CD4-positive, alpha-beta T cell treated with Interleukin-21 for 1 hour (primary cell): ENCODE results near the gene FABP2.
"Not testable (repeated sequence)": the region's sequence is repeated elsewhere in the genome, so short reads cannot be mapped to it uniquely, and the experiment has no call there.

Experiments
- DNase-seq: peaks from one replicate; pipeline ENCODE4 v3.0.0-alpha.2; 2020

Gene FABP2

DNA sequence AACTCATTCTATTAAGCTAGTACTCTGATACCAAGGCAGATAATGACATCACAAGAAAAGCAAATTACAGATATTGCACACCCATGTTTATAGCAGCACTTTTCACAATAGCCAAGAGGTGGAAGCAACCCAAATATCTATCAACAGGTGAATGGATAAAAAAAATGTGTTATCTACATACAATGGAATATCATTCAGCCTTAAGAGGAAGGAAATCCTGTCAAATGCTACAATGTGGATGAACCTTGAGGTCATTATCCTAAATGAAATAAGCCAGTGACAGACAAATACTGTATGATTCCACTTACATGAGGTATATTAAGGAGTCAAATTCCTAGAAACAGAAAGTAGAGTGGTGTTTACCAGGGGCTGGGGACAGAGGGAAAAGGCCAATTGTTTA lies 14.3 kb downstream of the FABP2 start:
- no peak for DNase-seq

DNA sequence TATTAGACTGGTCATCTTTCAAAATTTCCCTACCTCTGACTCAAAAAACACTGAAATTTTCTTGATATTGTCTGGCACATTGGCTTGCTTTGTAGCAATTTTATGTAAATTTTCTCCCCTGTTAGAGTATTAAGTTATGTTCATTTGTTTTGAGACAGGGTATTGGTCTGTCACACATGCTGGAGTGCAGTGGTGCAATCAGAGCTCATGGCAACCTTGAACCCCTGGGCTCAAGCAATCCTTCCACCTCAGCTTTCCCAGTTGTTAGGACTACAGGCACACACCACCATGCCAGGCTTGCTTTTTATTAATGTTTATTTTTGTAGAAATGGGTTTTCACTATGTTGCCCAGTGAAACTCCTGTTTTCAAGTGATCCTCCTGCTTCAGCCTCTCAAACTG lies 17.5 kb downstream of the FABP2 start:
- no peak for DNase-seq

DNA sequence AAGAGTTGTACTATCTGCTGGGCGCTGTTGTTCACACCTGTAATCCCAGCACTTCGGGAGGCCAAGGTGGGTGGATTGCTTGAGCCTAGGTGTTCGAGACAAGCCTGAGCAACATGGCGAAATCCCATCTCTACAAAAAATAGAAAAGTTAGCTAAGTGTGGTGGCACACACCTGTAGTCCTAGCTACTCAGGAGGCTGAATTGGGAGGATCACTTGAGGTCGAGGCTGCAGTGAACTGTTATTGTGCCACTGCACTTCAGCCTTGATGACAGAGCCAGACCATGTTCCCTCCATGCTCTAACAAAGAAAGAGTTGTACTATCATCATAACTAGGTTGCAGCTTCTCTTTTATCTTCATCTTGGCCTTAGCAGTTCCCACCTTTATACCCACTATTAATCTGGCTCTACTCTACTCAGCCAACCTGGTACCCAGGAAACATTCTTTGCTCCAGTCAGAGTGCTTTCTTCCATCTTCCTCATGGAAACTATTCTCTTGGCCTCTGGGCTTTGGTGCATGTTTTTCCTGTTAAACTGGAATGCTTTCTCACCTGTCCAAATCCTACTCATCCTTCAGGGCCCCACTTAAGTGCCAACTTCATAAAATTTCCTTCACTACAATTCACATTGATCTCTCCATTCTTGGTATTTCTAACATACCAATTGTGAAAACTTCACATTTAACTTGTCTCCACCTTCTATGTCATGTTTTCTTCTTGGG lies 18.2 kb downstream of the FABP2 start:
- DNase-seq = no peak

DNA sequence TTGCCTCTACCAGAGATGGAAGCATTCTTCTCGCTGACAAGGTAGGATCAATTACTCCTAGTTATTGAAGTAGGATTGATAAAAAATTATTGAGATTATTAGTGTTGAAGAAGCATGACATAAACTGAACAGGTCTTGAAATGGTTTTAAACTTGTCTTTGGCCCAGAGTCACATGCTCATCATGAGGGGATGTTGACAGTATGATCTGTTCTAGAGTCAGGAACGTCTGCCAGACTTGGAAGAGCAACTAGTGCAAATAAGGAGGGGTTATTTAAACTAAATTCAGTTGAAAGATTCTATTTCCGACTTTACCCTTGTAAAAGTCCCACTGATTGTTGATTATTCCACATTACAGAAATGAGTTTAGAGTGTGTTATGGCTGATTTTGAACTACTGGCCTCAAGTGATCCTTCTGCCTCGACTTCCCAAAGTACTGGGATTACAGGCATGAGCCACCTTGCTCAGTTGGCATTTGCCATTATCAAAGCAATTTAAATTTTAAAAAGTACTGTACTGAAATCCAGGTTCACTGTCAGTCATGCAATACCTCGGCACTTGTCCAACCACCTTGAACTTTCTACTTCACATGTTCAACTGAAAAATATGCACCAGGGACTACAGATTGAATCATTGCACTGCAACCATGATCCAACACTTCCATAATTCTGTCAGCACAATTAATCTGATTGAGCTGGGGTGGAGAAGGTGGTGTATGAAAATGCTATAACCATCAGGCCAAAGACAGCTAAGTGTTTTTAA lies 19.7 kb downstream of the FABP2 start:
- DNase-seq = no peak

DNA sequence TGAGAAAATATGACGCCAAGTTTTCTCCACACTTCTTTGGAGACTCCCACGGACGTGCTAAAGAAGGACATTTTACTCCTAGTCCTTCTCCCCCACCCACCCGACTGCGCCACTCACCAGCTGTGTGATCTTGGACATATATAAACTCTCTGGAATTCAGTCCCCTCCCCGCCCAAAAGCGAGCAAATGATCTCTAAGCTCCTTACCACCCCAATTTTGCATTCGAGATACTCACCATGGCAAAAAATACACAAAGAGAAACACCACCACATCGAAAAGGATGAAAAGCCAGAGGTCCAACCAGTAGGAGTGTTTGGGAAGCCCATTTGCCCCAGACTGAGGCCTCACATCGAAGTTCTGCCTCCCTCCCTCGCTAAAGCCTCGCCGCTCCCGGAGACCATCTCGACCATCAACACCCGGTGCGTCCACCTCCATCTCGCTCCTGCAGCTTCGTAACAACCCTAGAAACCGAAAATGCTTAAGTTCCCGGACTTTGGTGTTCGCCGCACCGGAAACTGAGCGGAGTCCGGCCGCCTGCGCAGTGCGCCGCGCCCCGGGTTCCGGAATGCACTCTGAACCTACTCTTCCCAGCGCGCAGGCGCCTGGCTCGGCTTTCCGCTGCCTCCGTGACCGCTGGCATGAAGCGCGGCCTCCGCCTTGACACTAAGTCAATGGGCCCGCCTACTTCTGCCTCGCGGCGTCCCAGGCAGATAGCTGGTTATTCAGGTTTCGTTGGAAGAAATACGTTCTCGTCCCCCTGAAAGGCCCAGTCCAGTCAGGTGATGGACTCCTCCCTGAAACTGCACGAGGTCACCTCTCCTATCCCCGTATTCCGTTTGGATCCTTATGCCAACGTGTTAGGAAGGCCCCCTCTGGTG lies 21.6 kb downstream of the FABP2 start:
- DNase-seq = peak; percentile 94

DNA sequence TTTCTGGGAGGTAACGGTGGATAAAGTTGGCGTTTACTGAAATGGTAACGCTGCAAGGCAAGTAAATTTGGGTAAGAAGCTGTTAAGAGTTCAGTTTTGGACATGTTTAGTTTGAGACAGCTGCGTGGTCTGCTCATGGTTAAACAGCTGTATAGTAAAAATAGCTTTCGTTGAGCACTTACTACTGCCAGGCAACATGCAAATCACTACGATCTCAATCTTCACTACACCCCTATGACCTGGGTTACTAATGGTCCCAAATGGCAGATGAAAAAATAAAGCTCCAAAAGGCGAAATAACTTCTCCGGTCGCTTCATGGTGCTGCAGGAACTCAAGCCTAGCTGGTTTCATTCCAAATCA lies 22.2 kb downstream of the FABP2 start:
- DNase-seq = no peak

DNA sequence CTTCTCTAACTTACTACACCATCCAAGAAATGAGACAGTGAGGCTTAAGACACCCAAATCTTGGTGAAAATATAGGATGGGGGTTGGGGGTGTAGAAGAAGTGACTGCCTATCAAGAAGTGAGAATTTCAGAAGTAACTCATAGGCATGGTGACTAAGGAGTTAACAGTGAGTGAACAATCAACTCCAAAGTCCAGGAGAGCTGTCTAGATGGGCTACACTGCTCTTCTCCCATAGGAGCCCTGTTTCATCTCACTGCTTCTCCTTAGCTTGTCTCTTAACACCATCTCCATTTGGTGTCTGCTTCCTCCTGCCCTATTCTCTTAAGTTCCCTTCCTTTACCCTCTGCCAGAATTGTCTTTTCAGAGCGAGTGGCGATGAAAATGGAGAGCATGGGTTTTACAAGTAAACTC lies 22.7 kb downstream of the FABP2 start:
- peak; percentile 19 for DNase-seq

DNA sequence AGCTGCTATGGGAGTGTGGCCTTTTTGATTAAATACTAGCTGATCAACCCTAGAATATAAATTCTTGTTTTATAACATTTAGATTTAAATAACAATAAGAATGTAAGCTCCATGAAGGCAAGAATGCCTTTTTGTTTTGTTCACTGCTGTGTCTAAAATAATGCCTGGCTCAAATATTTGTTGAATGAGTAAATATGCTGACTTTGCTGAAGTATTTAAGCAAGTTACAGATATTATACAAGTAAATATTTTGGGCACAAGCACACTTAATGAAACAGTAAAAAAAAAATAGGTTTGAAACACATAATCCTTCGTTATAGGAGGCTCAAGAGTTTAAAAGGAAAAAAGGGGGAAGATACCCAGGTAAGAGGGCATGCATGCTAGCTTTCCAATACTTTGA lies 24.1 kb downstream of the FABP2 start:
- DNase-seq = no peak

DNA sequence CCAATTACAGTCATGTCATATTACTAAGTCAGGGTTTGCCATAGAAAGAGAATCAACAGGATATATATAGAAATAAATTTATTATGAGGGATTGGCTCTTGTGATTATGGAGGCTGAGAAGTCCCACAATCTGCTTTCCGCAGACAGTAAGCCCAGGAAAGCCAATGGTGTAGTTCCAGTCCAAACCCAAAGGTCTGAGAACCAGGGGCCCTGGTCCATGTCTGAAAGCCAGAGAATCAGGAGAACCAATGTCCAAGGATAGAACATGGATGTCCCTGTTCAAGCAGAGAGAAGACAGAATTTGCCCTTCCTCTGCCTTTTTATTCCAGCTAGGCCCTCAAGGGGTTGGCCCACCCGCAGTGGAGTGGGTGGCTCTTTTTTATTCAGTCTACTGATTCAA lies 25.6 kb downstream of the FABP2 start:
- DNase-seq = no peak

DNA sequence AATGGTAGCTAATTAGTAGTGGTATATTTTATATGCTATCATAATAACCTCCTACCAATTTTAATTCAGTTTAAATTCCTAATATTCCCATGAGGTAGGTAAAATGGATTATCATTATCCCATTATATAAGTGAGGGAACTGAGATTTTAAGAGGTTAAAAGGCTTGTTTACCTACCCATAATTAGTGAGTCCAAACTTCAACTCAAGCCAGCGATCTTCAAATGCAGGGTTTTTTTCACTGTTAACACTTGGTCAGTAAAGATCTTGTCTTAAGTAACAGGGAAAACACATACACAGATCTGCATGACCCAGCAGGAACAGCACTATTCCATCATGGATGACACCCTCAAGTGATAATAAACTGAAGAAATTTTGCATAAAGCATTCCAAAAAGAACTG lies 31.3 kb downstream of the FABP2 start:
- DNase-seq = no peak

DNA sequence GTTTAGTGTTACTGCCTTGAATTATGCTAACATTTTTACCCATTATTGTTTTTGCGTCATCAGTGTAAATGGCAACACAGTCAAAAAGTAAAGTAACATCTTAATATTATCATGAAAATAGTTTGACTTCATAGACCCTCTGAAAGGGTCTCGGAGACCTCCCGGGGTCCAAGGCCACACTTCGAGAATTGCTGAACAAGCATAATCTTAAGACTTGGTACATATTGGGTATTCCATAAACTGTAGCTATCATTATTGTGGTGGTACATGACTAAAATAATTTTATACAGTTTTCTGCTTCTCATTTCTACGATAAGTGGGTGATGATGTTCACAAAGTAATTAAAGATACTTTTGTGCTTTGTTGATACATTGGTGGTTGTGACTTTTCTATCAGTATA lies 32.6 kb downstream of the FABP2 start:
- no peak for DNase-seq

DNA sequence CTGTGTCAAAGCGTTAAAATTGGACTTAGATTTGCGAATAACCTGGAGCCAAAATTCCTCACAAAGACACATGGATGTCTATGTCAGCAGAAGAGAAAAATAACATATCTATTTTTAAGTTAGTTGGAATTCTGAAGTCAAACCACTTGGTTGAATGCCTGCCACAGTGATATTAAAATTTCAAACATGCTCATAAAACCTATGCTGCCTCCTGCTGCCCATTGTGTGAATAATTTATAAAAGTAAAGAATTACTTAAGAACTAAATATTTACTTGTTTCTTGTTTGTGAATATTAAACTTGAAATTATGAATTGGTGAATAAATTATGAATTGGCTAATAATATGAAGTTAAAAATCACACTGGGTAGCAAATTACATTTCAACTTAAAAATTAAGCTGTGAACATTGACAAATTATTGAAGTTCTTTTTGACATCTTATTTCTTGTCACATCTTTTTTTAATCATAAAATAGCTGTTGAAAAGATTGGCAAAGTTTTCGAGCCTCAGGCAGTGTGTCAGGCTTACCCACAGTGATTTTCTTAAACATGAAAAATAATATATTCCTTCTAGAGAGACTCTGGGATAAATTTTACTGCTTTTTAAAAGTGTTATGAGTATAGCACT lies 35.4 kb downstream of the FABP2 start:
- DNase-seq = peak; percentile 65

DNA sequence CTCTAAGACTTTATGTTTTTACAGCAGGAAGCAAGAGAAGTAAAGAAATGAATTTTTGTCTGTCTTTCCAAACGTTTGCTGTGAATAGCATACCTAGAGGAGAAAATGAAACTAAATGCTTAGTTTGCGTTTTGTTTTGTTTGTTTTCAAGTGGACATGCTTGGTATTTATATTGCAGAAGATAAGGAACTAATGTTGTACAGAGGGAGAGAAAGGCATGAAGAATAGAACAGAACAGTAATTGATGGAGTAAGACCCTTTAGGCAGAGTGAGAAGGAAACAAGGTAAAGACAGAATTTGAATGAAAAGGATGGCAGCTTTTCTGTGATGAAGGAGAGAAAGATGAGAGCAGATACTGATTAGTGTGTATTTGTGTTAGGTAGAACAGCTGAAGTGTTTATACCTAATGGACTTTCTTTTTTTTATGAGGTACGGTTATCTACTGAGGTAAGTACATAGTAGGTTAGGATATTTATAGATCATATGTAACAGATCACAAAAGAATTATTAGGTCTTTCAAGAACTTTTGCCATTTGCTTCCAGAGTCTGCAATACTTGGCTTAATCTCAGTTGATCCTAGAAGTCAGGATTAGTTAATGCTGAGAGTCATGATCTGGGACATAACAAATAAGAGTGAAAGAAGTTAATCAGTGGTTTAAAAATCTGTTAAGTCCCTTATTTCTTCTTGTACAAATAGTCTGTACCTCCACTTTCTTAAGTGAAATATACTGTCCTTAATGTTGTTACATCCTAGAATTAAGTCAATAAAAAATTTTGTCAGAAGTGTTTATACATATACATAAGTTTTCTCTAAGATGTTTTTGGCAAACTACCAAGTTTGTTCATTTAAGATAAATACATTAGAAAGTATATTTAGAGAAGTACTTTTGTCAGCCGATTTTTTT lies 36.8 kb downstream of the FABP2 start:
- DNase-seq = peak; percentile 11

DNA sequence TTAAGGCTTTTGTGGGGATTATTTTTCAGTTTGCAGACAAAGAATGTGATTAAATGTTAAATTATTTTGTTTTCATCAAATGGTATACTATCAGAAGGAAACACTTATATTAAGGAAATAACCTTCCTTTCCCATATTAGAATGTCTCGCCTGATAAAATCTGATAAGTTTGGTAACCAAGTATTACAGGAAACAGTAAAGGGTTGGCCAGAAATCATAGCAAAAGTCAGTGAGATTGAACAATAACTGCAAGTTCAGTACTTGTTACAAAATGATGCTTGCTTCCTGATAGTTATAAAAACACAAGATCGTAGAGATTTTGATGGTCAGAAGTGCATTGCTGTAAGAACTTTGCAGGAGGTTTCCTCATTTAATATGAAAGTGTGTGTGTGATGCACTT lies 40.5 kb downstream of the FABP2 start:
- no peak for DNase-seq

DNA sequence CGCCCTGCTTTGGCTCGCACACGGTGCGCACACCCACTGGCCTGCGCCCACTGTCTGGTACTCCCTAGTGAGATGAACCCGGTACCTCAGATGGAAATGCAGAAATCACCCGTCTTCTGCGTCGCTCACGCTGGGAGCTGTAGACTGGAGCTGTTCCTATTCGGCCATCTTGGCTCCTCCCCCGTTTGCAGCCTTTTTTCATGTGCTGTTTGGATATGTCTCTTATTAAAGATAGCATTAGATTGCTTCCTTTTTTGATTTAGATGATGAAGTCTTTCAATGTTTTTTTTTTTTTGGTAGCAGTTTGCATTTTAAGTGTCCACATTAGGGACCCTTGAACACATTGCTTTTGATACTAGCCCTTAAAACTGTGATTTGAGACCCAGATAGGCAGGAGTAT lies 42.0 kb downstream of the FABP2 start:
- not testable (repeated sequence) for DNase-seq

DNA sequence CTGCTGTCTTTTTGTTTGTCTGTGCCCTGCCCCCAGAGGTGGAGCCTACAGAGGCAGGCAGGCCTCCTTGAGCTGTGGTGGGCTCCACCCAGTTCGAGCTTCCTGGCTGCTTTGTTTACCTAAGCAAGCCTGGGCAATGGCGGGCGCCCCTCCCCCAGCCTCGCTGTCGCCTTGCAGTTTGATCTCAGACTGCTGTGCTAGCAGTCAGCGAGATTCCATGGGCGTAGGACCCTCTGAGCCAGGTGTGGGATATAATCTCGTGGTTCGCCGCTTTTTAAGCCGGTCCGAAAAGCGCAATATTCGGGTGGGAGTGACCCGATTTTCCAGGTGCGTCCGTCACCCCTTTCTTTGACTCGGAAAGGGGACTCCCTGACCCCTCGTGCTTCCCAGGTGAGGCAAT lies 42.4 kb downstream of the FABP2 start:
- not testable (repeated sequence) for DNase-seq

DNA sequence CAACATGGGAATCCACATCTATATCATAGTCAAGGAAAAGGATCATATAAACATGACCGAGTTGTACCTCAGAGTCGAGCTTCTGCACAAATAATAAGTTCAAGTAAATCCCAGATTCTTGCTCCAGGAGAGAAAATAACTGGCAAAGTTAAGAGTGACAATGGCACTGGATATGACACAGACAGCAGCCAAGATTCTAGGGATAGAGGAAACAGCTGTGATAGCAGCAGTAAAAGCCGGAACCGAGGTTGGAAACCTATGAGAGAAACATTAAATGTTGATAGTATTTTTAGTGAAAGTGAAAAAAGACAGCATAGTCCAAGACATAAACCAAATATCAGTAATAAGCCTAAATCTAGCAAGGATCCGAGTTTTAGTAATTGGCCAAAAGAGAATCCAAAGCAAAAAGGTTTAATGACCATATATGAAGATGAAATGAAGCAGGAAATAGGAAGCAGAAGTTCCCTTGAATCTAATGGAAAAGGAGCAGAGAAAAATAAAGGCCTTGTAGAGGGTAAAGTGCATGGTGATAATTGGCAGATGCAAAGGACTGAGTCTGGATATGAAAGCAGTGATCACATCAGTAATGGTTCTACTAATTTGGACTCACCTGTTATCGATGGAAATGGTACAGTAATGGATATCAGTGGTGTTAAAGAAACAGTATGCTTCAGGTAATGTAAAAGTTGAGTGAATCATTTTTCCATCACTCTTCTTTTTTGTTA lies 50.4 kb downstream of the FABP2 start:
- no peak for DNase-seq

DNA sequence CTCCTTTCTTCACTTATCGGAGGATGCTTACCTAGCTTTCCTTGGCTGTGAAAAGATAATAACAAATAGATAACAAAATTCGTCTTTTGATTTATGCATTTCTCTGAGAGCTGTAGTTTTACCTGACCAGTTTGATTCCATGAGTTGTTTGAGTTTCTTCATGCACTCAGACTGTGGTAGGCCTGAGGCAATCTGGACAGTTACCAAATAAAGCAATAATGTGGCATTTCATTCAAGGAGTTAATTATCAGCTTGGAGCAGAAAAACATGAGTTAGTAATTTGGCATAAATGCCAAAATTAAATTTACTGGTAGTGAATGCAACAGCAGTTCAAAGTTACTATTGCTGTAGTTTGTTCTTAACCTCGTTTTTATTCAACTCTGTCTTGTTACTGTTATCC lies 53.5 kb downstream of the FABP2 start:
- DNase-seq = no peak
